HG03097 (cell line): ENCODE results near the gene CAPN7.

Experiments
- ATAC-seq: cut with Tn5 transposase; IDR thresholded peaks from one replicate; pipeline ENCODE4 v1.9.1; 2021; ENCODE audit not compliant: unreplicated experiment, low FRiP score

CAPN7 gene

GRCh38 chr3:15243822-15244482 is 37.9 kb downstream of the CAPN7 start:
- ATAC-seq, result no peak

GRCh38 chr3:15246186-15246585 is 40.1 kb downstream of the CAPN7 start:
- ATAC-seq, result no peak

GRCh38 chr3:15253023-15253697 is 47.1 kb downstream of the CAPN7 start:
- no peak for ATAC-seq

GRCh38 chr3:15255215-15255614 is 49.2 kb downstream of the CAPN7 start:
- no peak for ATAC-seq

GRCh38 chr3:15256861-15257341 is 50.9 kb downstream of the CAPN7 start:
- no peak for ATAC-seq

- ATAC-seq, result no peak
Measured at GRCh38 chr3:15258720-15259119, 52.7 kb downstream of the CAPN7 start.

GRCh38 chr3:15260531-15260930 is 54.5 kb downstream of the CAPN7 start:
- ATAC-seq, result no peak

GRCh38 chr3:15261274-15261673 is 55.2 kb downstream of the CAPN7 start:
- ATAC-seq, result no peak

- ATAC-seq, result no peak
Measured at GRCh38 chr3:15262021-15262420, 56.0 kb downstream of the CAPN7 start.

- no peak for ATAC-seq
Measured at GRCh38 chr3:15263120-15263519, 57.1 kb downstream of the CAPN7 start.

- no peak for ATAC-seq
Measured at GRCh38 chr3:15263926-15264325, 57.9 kb downstream of the CAPN7 start.

GRCh38 chr3:15264486-15264885 is 58.4 kb downstream of the CAPN7 start:
- ATAC-seq, result no peak

GRCh38 chr3:15265655-15266509 is 59.8 kb downstream of the CAPN7 start:
- ATAC-seq, result no peak

- no peak for ATAC-seq
Measured at GRCh38 chr3:15266510-15267376, 60.7 kb downstream of the CAPN7 start.

GRCh38 chr3:15267502-15267901 is 61.5 kb downstream of the CAPN7 start:
- no peak for ATAC-seq

- peak; percentile 39 for ATAC-seq
Measured at GRCh38 chr3:15268033-15268631, 62.1 kb downstream of the CAPN7 start.

- ATAC-seq, result no peak
Measured at GRCh38 chr3:15269091-15269989, 63.3 kb downstream of the CAPN7 start.

- ATAC-seq, result no peak
Measured at GRCh38 chr3:15271030-15271429, 65.0 kb downstream of the CAPN7 start.

- ATAC-seq, result no peak
Measured at GRCh38 chr3:15271785-15272381, 65.8 kb downstream of the CAPN7 start.
